Measurements from ENCODE around the gene LIPM.

Gene LIPM

DNA sequence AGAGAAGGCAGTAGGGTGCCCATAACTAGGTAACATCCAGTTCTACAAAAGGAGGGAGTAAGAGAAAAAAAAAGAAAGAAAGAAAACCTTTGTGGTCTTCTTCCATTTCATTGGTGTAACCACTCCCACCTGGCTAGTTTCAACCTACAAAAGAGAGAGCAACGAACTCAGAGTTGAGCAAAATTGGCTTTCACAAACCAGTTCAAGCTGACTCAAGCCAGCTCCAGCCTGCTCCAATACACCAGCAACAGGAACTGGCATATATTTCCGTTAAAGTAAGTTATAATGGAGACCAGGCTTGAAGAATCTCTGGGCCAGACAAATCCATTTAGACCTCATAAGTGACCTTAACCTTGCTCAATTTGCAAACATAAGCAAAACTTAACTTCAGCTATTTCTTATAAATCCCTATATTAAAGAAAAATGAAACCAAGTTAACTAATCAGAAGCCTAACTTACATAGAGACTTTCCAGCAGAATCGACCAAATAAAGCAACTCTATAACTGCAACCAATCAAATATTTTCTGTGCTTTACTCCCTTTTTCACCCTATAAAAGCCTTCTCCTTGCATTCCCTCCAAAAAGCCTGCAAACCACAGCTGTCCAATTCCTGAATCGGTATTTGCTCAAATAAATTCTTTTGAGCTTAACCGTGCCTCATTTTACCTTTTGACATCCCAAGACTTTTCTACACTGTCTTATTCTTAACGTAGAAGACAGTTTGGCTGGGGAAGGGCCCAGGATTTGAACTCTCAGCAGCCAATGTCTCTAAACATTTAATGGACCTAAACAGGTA, 39.0 kb downstream of the LIPM start:
- DNase-seq: no peak

- DNase-seq: no peak
Measured at GRCh38 chr10:88843171-88843570, 40.6 kb downstream of the LIPM start.

- no peak for DNase-seq
Measured at GRCh38 chr10:88848499-88848898, 46.0 kb downstream of the LIPM start.

GRCh38 chr10:88849234-88849633, 46.7 kb downstream of the LIPM start:
- no peak for DNase-seq

DNA sequence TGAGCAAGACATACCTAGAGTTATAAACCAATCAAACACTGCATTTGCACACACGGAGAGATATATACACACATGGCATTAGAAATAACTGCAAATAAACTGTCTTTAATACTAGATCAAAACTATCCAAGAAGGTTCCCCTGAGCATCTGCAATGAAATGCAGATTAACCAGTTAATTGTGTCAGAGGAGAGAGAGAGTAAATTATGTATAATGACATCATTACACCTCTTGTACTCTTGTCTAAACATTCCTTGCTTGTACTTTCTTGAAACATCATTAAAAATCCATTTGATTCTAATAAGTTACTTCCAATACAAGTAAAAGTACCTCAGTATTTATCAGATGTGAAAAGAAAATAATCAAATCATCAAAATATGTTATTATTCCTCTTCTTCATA, 48.2 kb downstream of the LIPM start:
- no peak for DNase-seq

DNA sequence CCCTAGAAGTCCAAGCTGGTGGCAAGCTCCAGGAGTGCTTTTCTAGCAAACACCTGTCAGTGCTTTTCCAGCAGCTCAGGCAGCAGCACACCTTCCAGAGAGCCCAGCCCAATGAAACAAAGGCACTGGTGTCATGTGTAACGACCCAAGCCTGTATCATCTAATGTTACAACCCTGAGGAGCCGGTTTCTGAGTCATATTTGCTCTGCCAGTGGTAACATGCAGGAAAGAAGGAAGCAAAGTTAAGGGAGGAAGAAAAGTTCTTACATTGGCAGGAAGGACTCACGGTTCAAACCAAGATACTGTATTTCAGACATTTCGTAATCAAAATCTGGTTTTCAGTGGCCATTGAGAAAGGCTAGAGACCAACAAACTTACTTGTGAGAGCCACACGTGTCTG, 49.2 kb downstream of the LIPM start, which contains the start of gene ANKRD22:
TSS of gene ANKRD22 (minus strand) at position 139 of the 400 bp plus-strand sequence. CDS start 237 bp downstream, outside the sequence.
- no peak for DNase-seq

GRCh38 chr10:88852327-88852726, 49.8 kb downstream of the LIPM start:
- DNase-seq: no peak

GRCh38 chr10:88853155-88853881, 50.8 kb downstream of the LIPM start:
- DNase-seq: no peak

DNA sequence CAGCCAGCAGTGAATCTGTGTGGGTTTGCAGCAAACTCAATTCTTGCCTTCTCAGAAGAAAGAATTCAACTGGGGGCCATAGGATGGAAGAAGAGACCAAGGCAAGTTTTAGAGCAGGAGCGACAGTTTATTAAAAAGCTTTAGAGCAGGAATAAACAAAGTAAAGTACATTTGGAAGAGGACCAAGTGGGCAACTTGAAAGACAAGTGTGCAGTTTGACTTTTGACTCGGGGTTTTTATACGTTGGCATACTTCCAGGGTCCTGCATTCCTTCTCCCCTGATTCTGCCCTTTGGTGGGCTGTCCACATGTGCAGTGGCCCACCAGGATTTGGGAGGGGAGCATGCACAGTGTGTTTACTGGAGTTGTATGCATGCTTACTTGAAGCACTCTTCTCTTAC, 52.2 kb downstream of the LIPM start:
- DNase-seq: no peak

DNA sequence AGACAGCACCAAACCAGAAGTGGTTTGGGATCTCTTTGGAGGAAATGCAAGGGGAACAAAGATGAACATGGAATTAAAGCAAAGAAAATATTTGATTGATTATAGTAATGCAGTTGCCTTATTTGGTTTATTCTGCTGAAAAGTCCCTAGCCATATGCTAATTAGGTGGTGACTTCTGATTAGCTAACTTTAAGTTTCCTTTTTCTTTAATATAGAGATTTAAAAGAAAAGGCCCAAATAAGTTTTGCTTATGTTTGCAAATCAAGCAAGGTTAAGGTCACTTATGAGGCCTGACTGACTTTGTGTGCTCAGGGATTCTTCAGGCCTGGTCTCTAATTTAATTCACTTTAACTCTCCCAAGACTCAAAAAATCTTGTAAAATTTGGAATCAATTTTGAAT, 55.3 kb downstream of the LIPM start:
- no peak for DNase-seq

GRCh38 chr10:88858491-88858890, 56.0 kb downstream of the LIPM start:
- DNase-seq: no peak

DNA sequence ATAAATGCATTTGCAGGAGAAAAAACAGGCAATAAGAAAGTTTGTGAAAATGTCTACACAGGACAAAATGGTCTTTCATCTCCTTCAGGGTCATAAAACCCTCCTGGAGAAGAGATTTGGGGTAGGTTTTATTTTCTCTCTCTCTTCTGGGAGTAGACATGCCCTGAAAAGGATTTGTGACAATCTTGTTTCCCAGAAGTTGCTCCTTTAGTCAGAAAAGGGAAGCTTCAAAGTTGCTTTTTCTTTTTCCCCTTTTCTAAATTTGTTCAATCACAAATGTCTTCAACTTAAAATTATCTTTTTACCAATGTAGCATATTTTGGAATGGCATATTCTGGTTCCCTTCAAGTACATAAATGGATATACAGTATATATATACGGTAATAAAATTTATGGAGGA, 58.5 kb downstream of the LIPM start:
- DNase-seq: no peak

- DNase-seq: no peak
Measured at GRCh38 chr10:88865281-88865876, 62.8 kb downstream of the LIPM start.

DNA sequence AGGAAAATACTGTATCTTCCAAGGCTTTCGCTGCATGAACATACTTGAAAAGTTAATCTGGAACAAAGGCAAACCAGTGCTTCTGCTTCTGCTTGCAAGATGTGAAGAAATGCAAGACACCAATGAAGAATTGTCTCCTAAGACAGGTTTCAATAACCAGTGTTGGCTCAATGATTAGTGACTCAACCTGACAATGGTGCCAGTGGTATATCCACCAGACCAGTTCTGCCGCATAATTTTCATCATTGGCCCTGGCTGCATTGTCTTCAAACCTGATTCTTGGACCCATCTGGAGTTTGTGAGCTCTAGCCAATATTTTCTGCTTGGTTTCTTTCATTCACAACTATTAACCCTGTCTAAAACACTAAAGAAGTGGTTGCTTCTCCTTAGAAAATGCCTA, 63.9 kb downstream of the LIPM start:
- DNase-seq: no peak

- DNase-seq: no peak
Measured at GRCh38 chr10:88870089-88870488, 67.6 kb downstream of the LIPM start.
